ENCODE measurements around the gene ARMC10. TPM values are rescaled to one million over a fixed set of nuclear protein-coding genes. Genes with fewer than 3 reads are reported as not detected.

Gene ARMC10
- total RNA-seq, 1 experiment from 2014 or later: 28.9 TPM

- no peaks in the 10 kb centered on the region for H3K27me3 Mint-ChIP-seq (ENCODE audit: insufficient read depth, unreplicated experiment)
- Histone ChIP-seq H3K4me3 (ENCODE audit: low read depth, low read length) (no peak overlapping the region), H3K4me1 (no peaks in the 10 kb centered on the region), H3K27me3 (replicated peaks; ENCODE audit: control insufficient read depth, insufficient read depth, low read length) (no peaks in the 10 kb centered on the region), H3K9me3 (no peaks in the 10 kb centered on the region), H3K36me3 (ENCODE audit: control insufficient read depth, insufficient read depth, low read length) (no peaks in the 10 kb centered on the region; the same call in 1 of the 2 replicates)
- ChIA-PET POLR2A (no interaction called here), CTCF (interaction anchor here (0.6 to 0.7 kb wide), 2 partner anchors 50 to 383 kb away, joined by 3 to 4 read pairs; no protein-coding TSS in a partner anchor)
- H3K9me3 Mint-ChIP-seq (ENCODE audit: unreplicated experiment): no peaks in the 10 kb centered on the region
- BruUV-seq (replicated peaks): no TSS peak
- H3K4me3 Mint-ChIP-seq (ENCODE audit: unreplicated experiment): no peak overlapping the region
- peaks cover 7% of the 10 kb centered on the region for H3K36me3 Mint-ChIP-seq (ENCODE audit: insufficient read depth, unreplicated experiment)
- intact Hi-C loops (cut with micrococcal nuclease; ENCODE audit: unreplicated experiment): no loop called here
- H3K4me1 Mint-ChIP-seq (ENCODE audit: low read depth, unreplicated experiment): no peaks in the 10 kb centered on the region
- DNase-seq: no peak
- TF ChIP-seq CTCF (IDR thresholded peaks at IDR 0.05; ENCODE audit: insufficient read depth in 1 of 2, low read depth in 1 of 2, low read length in 1 of 2, severe bottlenecking in 1 of 2, unreplicated experiment in 1 of 2): no peak
- H3K27ac Mint-ChIP-seq (ENCODE audit: unreplicated experiment): no peak overlapping the region
These were observed 56.1 kb downstream of the ARMC10 start for GRCh38 chr7:103130901-103131624.

- CTCF ChIA-PET: no interaction called here
These were observed 58.2 kb downstream of the ARMC10 start for GRCh38 chr7:103132995-103133688.

More at GRCh38 chr7:103132995-103133688, 58.2 kb downstream of the ARMC10 start:
- Histone ChIP-seq H3K4me3 (ENCODE audit: low read depth, low read length) (no peak overlapping the region), H3K4me1 (no peaks in the 10 kb centered on the region), H3K9me3 (no peaks in the 10 kb centered on the region), H3K36me3 (ENCODE audit: control insufficient read depth, insufficient read depth, low read length) (no peaks in the 10 kb centered on the region), H3K27me3 (replicated peaks; ENCODE audit: control insufficient read depth, insufficient read depth, low read length) (no peaks in the 10 kb centered on the region)
- no peaks in the 10 kb centered on the region for H3K9me3 Mint-ChIP-seq (ENCODE audit: unreplicated experiment)
- no peak for DNase-seq
- no peaks in the 10 kb centered on the region for H3K4me1 Mint-ChIP-seq (ENCODE audit: low read depth, unreplicated experiment)
- H3K27me3 Mint-ChIP-seq (ENCODE audit: insufficient read depth, unreplicated experiment): no peaks in the 10 kb centered on the region
- no peak for TF ChIP-seq CTCF (IDR thresholded peaks at IDR 0.05; ENCODE audit: insufficient read depth in 1 of 2, low read depth in 1 of 2, low read length in 1 of 2, severe bottlenecking in 1 of 2, unreplicated experiment in 1 of 2)
- no TSS peak for BruUV-seq (replicated peaks)
- no peak overlapping the region for H3K4me3 Mint-ChIP-seq (ENCODE audit: unreplicated experiment)
- intact Hi-C loops (cut with micrococcal nuclease; ENCODE audit: unreplicated experiment): no loop called here
- H3K36me3 Mint-ChIP-seq (ENCODE audit: insufficient read depth, unreplicated experiment): peaks cover 4% of the 10 kb centered on the region
- POLR2A ChIA-PET: no interaction called here
- H3K27ac Mint-ChIP-seq (ENCODE audit: unreplicated experiment): no peak overlapping the region

Measured in Caco-2 (cell line).